Mesenchymal stem cell (in vitro differentiated cells and primary cell): Measurements from ENCODE around the gene ALG14.

Source experiments
- DNase-seq: peaks from one replicate; pipeline ENCODE4 v3.0.0-alpha.2; 2013
- H2AFZ ChIP-seq: one replicate; pipeline ENCODE4 v1.6.1; 2013; ENCODE audit warnings: low read depth, mild to moderate bottlenecking, control low read depth, inconsistent platforms, low read length, moderate library complexity
- H2AK5ac ChIP-seq: 2 replicates; pipeline ENCODE4 v1.6.1; 2013; ENCODE audit warnings: low read length, moderate library complexity, mild to moderate bottlenecking, inconsistent platforms; ENCODE audit not compliant: severe bottlenecking
- H2BK120ac ChIP-seq: one replicate; pipeline ENCODE4 v1.6.1; 2013; ENCODE audit warnings: low read depth, mild to moderate bottlenecking, inconsistent platforms, low read length, moderate library complexity
- H2BK12ac ChIP-seq, 2 experiments: one replicate each; pipeline ENCODE4 v1.6.1; 2013; ENCODE audit warnings: inconsistent platforms in 2 of 2, low read length in 2 of 2, mild to moderate bottlenecking in 2 of 2, moderate library complexity in 2 of 2, control low read depth in 1 of 2
- H2BK15ac ChIP-seq: one replicate; pipeline ENCODE4 v1.6.1; 2013; ENCODE audit warnings: mild to moderate bottlenecking, low read depth, inconsistent platforms; ENCODE audit not compliant: poor library complexity, severe bottlenecking
- H2BK5ac ChIP-seq: 2 replicates; pipeline ENCODE4 v1.6.1; 2013; ENCODE audit warnings: low read depth, mild to moderate bottlenecking, low read length, control low read depth, inconsistent platforms; ENCODE audit not compliant: poor library complexity, severe bottlenecking
- H3K14ac ChIP-seq, 2 experiments: one replicate each; pipeline ENCODE4 v1.6.1; 2013; ENCODE audit warnings: inconsistent platforms in 2 of 2, low read length in 2 of 2, control low read depth in 1 of 2, mild to moderate bottlenecking in 1 of 2, moderate library complexity in 1 of 2
- H3K18ac ChIP-seq, 2 experiments: one replicate each; pipeline ENCODE4 v1.6.1; 2013; ENCODE audit warnings: inconsistent platforms in 2 of 2, low read length in 2 of 2, control low read depth in 1 of 2, low read depth in 1 of 2, mild to moderate bottlenecking in 1 of 2
- H3K23ac ChIP-seq, 2 experiments: one replicate each; pipeline ENCODE4 v1.6.1; 2013; ENCODE audit warnings: inconsistent platforms in 2 of 2, low read length in 2 of 2, mild to moderate bottlenecking in 2 of 2, moderate library complexity in 2 of 2, control low read depth in 1 of 2
- H3K27ac ChIP-seq: 2 replicates; pipeline ENCODE4 v1.5.1; 2013; ENCODE audit warnings: mild to moderate bottlenecking, moderate library complexity, low read length, control low read depth, inconsistent platforms; ENCODE audit not compliant: poor library complexity, severe bottlenecking
- H3K27me3 ChIP-seq, 2 experiments: 2 replicates each; pipeline versions ENCODE4 v1.6.1 to v1.7.0; 2013; ENCODE audit warnings: low read length in 2 of 2, mild to moderate bottlenecking in 2 of 2, moderate library complexity in 2 of 2, control low read depth in 1 of 2, inconsistent platforms in 1 of 2; ENCODE audit not compliant: control insufficient read depth in 1 of 2, insufficient read depth in 1 of 2
- H3K36me3 ChIP-seq, 2 experiments: 2 replicates each; pipeline versions ENCODE4 v1.6.1 to v1.7.0; 2013; ENCODE audit warnings: low read length in 2 of 2, control low read depth in 1 of 2, inconsistent platforms in 1 of 2, low read depth in 1 of 2, mild to moderate bottlenecking in 1 of 2; ENCODE audit not compliant: insufficient read depth in 2 of 2, control insufficient read depth in 1 of 2
- H3K4ac ChIP-seq, 2 experiments: one replicate each; pipeline ENCODE4 v1.6.1; 2013; ENCODE audit warnings: inconsistent platforms in 2 of 2, low read length in 2 of 2, mild to moderate bottlenecking in 2 of 2, moderate library complexity in 2 of 2, control low read depth in 1 of 2, low read depth in 1 of 2
- H3K4me1 ChIP-seq: 2 replicates; pipeline ENCODE4 v1.6.1; 2013; ENCODE audit warnings: low read depth, low read length, control low read depth; ENCODE audit not compliant: control insufficient read depth, insufficient read depth
- H3K4me2 ChIP-seq: 2 replicates; pipeline ENCODE4 v1.6.1; 2013; ENCODE audit warnings: low read length, mild to moderate bottlenecking, inconsistent platforms; ENCODE audit not compliant: poor library complexity, severe bottlenecking
- H3K4me3 ChIP-seq, 2 experiments: 2 replicates each; pipeline versions ENCODE4 v1.5.1 to v1.7.0; 2013; ENCODE audit warnings: low read length in 2 of 2, mild to moderate bottlenecking in 2 of 2, control low read depth in 1 of 2, low read depth in 1 of 2; ENCODE audit not compliant: insufficient read depth in 1 of 2
- H3K79me1 ChIP-seq: replicated peaks from 2 replicates; pipeline ENCODE4 v1.6.1; 2013; ENCODE audit warnings: mild to moderate bottlenecking, control low read depth, low read length, inconsistent platforms; ENCODE audit not compliant: poor library complexity, severe bottlenecking
- H3K9ac ChIP-seq: 2 replicates; pipeline ENCODE4 v1.7.0; 2013; ENCODE audit warnings: mild to moderate bottlenecking, low read length, moderate library complexity
- H3K9me3 ChIP-seq: 2 replicates; pipeline ENCODE4 v1.7.0; 2013; ENCODE audit warnings: mild to moderate bottlenecking, low read length; ENCODE audit not compliant: control insufficient read depth
- H4K8ac ChIP-seq: one replicate; pipeline ENCODE4 v1.6.1; 2013; ENCODE audit warnings: inconsistent platforms, mild to moderate bottlenecking, low read length, moderate library complexity
- H4K91ac ChIP-seq: one replicate; pipeline ENCODE4 v1.6.1; 2013; ENCODE audit warnings: mild to moderate bottlenecking, low read length, inconsistent platforms
- WGBS: methylation state at CpG from one replicate; pipeline ENCODE4 v1.1.7; 2013; ENCODE audit warnings: mixed read lengths; 5-methylcytosine and 5-hydroxymethylcytosine counted together

ALG14 gene

DNA sequence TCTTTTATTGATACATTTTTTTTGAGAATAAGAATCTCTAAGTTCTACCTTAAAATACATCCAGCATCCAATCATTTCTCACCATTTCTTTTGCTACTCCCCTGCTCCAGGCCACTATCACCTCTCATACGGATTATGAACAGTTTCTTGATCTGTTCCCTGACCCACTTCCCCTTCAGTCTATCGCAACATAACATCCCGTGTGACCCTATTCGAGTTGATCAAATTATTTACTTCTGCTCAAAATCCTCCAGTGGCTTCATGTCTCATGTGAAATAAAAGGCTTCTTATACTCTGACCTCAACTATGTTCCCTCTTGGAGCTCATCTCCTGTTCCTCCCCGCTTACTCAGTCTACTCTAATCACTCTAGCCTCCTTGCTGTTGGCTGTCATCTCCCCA is 5.2 kb downstream of the ALG14 start:
- no peak overlapping the region for H2BK120ac ChIP-seq
- no peak overlapping the region for H3K18ac ChIP-seq
- no peak overlapping the region for H3K14ac ChIP-seq
- peaks cover 12% of the 10 kb centered on the region for H3K79me1 ChIP-seq
- H2BK15ac ChIP-seq = no peak overlapping the region
- no peaks in the 10 kb centered on the region for H3K9me3 ChIP-seq
- no peak overlapping the region for H3K4ac ChIP-seq
- no peak overlapping the region for H3K27ac ChIP-seq
- H3K4me3 ChIP-seq = no peak overlapping the region
- peaks cover 5% of the 10 kb centered on the region for H3K4me1 ChIP-seq
- DNase-seq = no peak
- WGBS = 86% methylated on average over 5 of the region's 5 CpGs
- H3K4me2 ChIP-seq = no peak overlapping the region
- peaks cover 2 to 26% of the 10 kb centered on the region in 2 experiments for H3K36me3 ChIP-seq
- no peak overlapping the region for H3K9ac ChIP-seq
- no peak overlapping the region for H3K23ac ChIP-seq
- H2AFZ ChIP-seq = no peak overlapping the region
- no peak overlapping the region for H2BK12ac ChIP-seq
- no peak overlapping the region for H2AK5ac ChIP-seq
- H3K27me3 ChIP-seq = no peaks in the 10 kb centered on the region
- H2BK5ac ChIP-seq = no peak overlapping the region
- H4K8ac ChIP-seq = no peak overlapping the region
- no peak overlapping the region for H4K91ac ChIP-seq

- 97% methylated on average over 2 of the region's 2 CpGs for WGBS
- H4K91ac ChIP-seq = no peak overlapping the region
Measured at GRCh38 chr1:95067062-95067461, 5.7 kb downstream of the ALG14 start.

GRCh38 chr1:95061445-95062006 is 11.2 kb downstream of the ALG14 start:
- no peaks in the 10 kb centered on the region for H3K27me3 ChIP-seq
- H3K9me3 ChIP-seq = no peaks in the 10 kb centered on the region
- no peak overlapping the region for H3K14ac ChIP-seq
- no peak overlapping the region for H3K4me2 ChIP-seq
- H2BK12ac ChIP-seq = no peak overlapping the region
- no peak overlapping the region for H3K18ac ChIP-seq
- no peak overlapping the region for H3K4me3 ChIP-seq
- H3K36me3 ChIP-seq = peaks cover 0 to 36% of the 10 kb centered on the region in 2 experiments
- no peak overlapping the region for H3K4ac ChIP-seq
- H3K9ac ChIP-seq = no peak overlapping the region
- H2AFZ ChIP-seq = no peak overlapping the region
- no peak overlapping the region for H3K27ac ChIP-seq
- H3K79me1 ChIP-seq = peaks cover 6% of the 10 kb centered on the region
- 97% methylated on average over 2 of the region's 3 CpGs for WGBS
- no peak overlapping the region for H3K23ac ChIP-seq
- no peak overlapping the region for H2BK120ac ChIP-seq
- H4K8ac ChIP-seq = no peak overlapping the region
- no peaks in the 10 kb centered on the region for H3K4me1 ChIP-seq
- no peak overlapping the region for H4K91ac ChIP-seq
- DNase-seq = no peak
- no peak overlapping the region for H2BK5ac ChIP-seq
- no peak overlapping the region for H2AK5ac ChIP-seq
- H2BK15ac ChIP-seq = no peak overlapping the region

More at GRCh38 chr1:95067062-95067461, 5.7 kb downstream of the ALG14 start:
- Histone ChIP-seq H4K8ac (no peak overlapping the region), H3K4ac (no peak overlapping the region), H2BK5ac (no peak overlapping the region), H2AK5ac (no peak overlapping the region), H2AFZ (no peak overlapping the region), H3K79me1 (peaks cover 12% of the 10 kb centered on the region), H3K4me3 (no peak overlapping the region), H3K4me2 (no peak overlapping the region), H2BK12ac (no peak overlapping the region), H3K27ac (no peak overlapping the region), H3K9me3 (no peaks in the 10 kb centered on the region), H3K14ac (no peak overlapping the region), H3K36me3 (peaks cover 2 to 31% of the 10 kb centered on the region in 2 experiments), H3K23ac (no peak overlapping the region), H2BK120ac (no peak overlapping the region), H3K27me3 (no peaks in the 10 kb centered on the region), H3K4me1 (peaks cover 5% of the 10 kb centered on the region), H3K9ac (no peak overlapping the region), H3K18ac (no peak overlapping the region), H2BK15ac (no peak overlapping the region)
- no peak for DNase-seq

DNA sequence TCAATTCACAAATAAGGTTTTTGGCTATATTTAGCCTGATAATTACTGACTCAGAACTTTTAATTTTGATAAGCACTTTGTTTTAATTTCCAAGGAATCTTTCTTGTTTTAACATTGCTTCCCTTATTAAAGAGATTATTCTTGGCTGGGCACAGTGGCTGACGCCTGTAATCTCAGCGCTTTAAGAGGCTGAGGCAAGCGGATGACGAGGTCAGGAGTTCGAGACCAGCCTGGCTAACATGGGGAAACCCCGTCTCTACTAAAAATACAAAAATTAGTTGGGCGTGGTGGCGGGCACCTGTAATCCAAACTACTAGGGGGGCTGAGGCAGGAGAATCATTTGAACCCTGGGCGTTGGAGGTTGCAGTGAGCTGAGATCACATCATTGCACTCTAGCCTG is 13.8 kb downstream of the ALG14 start:
- H2BK12ac ChIP-seq = no peak overlapping the region
- no peak overlapping the region for H3K4me3 ChIP-seq
- no peaks in the 10 kb centered on the region for H3K27me3 ChIP-seq
- no peak overlapping the region for H3K4me2 ChIP-seq
- no peak overlapping the region for H3K23ac ChIP-seq
- H3K36me3 ChIP-seq = peaks cover 0 to 21% of the 10 kb centered on the region in 2 experiments
- H3K9me3 ChIP-seq = no peaks in the 10 kb centered on the region
- H4K91ac ChIP-seq = no peak overlapping the region
- no peak overlapping the region for H3K9ac ChIP-seq
- no peak for DNase-seq
- no peak overlapping the region for H2AK5ac ChIP-seq
- no peak overlapping the region for H2BK5ac ChIP-seq
- peaks cover 3% of the 10 kb centered on the region for H3K79me1 ChIP-seq
- H3K27ac ChIP-seq = no peak overlapping the region
- WGBS = over 99% methylated on average over 6 of the region's 9 CpGs
- H4K8ac ChIP-seq = no peak overlapping the region
- no peak overlapping the region for H3K4ac ChIP-seq
- no peak overlapping the region for H2BK120ac ChIP-seq
- no peak overlapping the region for H2BK15ac ChIP-seq
- H3K18ac ChIP-seq = no peak overlapping the region
- H3K4me1 ChIP-seq = no peaks in the 10 kb centered on the region
- H2AFZ ChIP-seq = no peak overlapping the region
- no peak overlapping the region for H3K14ac ChIP-seq
